Thoracic aorta (tissue), 2 donors: ENCODE measurements around the gene JUNB. TPM values are rescaled to one million over a fixed set of nuclear protein-coding genes. Genes with fewer than 3 reads are reported as not detected.

Experiments
- ATAC-seq: fragments of 150-250 bp; one replicate; pipeline ENCODE4 v1.8.0; 2017; ENCODE audit warnings: low read depth; ENCODE audit not compliant: insufficient number of reproducible peaks, low FRiP score
- DNase-seq: peaks from one replicate; pipeline ENCODE4 v3.0.0-alpha.2; 2020; ENCODE audit warnings: low spot score
- H3K27ac ChIP-seq, 2 donors: fragments of 200-600 bp; sonication (generic); 1 replicate in 1 of 2; 2 replicates in 1 of 2; pipeline ENCODE4 v1.5.1; 2016; ENCODE audit warnings: mild to moderate bottlenecking in 2 of 2, moderate library complexity in 2 of 2
- H3K27me3 ChIP-seq: fragments of 200-600 bp; sonication (generic); replicated peaks from 2 replicates; pipeline ENCODE4 v1.6.0; 2016; ENCODE audit warnings: mild to moderate bottlenecking; ENCODE audit not compliant: insufficient read depth
- H3K36me3 ChIP-seq: fragments of 200-600 bp; sonication (generic); one replicate; pipeline ENCODE4 v1.5.1; 2016
- H3K4me1 ChIP-seq, 2 donors: fragments of 200-600 bp; sonication (generic); 1 replicate in 1 of 2; 2 replicates in 1 of 2; pipeline versions ENCODE4 v1.5.1 to v1.6.0; 2016; ENCODE audit warnings: low read depth in 2 of 2, mild to moderate bottlenecking in 1 of 2; ENCODE audit not compliant: control insufficient read depth in 1 of 2
- H3K4me3 ChIP-seq: fragments of 200-600 bp; sonication (generic); 2 replicates; pipeline ENCODE4 v1.5.1; 2016; ENCODE audit warnings: mild to moderate bottlenecking
- H3K9me3 ChIP-seq: fragments of 200-600 bp; sonication (generic); 2 replicates; pipeline ENCODE4 v1.5.1; 2016
- CTCF ChIP-seq: fragments of 200-600 bp; sonication (generic); IDR thresholded peaks from one replicate; pipeline ENCODE4 v1.5.1; 2019; ENCODE audit warnings: antibody characterized with exemption
- total RNA-seq, 2 donors: library from RNA; depleted of rRNA; stranded (reverse); fragments of >200 nt; gene quantifications; one replicate each; pipeline versions ENCODE4 v1.1.0 to v1.2.3, GENCODE V29; 2016

Gene JUNB
- total RNA-seq, 2 donors from 2014 or later, result 698 to 2,087 TPM

- no peak for ATAC-seq
- peak overlapping the region; percentile 94 to 95 for H3K27ac ChIP-seq
- H3K4me3 ChIP-seq, result peak overlapping the region; percentile 85
Measured at GRCh38 chr19:12778905-12779161, 12.5 kb upstream of the JUNB start.

GRCh38 chr19:12779162-12779993 is 11.9 kb upstream of the JUNB start:
- no peaks in the 10 kb centered on the region for H3K36me3 ChIP-seq
- H3K4me3 ChIP-seq, result peak overlapping the region; percentile 85
- H3K27ac ChIP-seq, result peak overlapping the region; percentile 94 to 95
- ATAC-seq (no peak), DNase-seq (no peak)
- no peaks in the 10 kb centered on the region for H3K27me3 ChIP-seq
- peaks cover 24 to 61% of the 10 kb centered on the region in 2 donors for H3K4me1 ChIP-seq
- no peak for TF ChIP-seq CTCF
- no peaks in the 10 kb centered on the region for H3K9me3 ChIP-seq

More at GRCh38 chr19:12778905-12779161, 12.5 kb upstream of the JUNB start:
- Histone ChIP-seq H3K4me1 (peaks cover 23 to 61% of the 10 kb centered on the region in 2 donors), H3K9me3 (no peaks in the 10 kb centered on the region), H3K27me3 (no peaks in the 10 kb centered on the region), H3K36me3 (no peaks in the 10 kb centered on the region)
- DNase-seq, result no peak
- no peak for TF ChIP-seq CTCF

- H3K4me1 ChIP-seq, result peaks cover 42 to 79% of the 10 kb centered on the region in 2 donors
- DNase-seq (no peak), ATAC-seq (no peak)
- TF ChIP-seq CTCF, result no peak
- H3K27me3 ChIP-seq, result no peaks in the 10 kb centered on the region
- no peaks in the 10 kb centered on the region for H3K36me3 ChIP-seq
- no peaks in the 10 kb centered on the region for H3K9me3 ChIP-seq
- peak overlapping the region; percentile 99 to 100 for H3K27ac ChIP-seq
- H3K4me3 ChIP-seq, result peak overlapping the region; percentile 76
Measured at GRCh38 chr19:12782174-12782423, 9.2 kb upstream of the JUNB start.

GRCh38 chr19:12782424-12783290 is 8.6 kb upstream of the JUNB start:
- DNase-seq, result no peak
- peaks cover 45 to 81% of the 10 kb centered on the region in 2 donors for H3K4me1 ChIP-seq
- H3K27ac ChIP-seq, result peak overlapping the region; percentile 99 to 100
- no peaks in the 10 kb centered on the region for H3K36me3 ChIP-seq
- no peaks in the 10 kb centered on the region for H3K9me3 ChIP-seq
- no peak for ATAC-seq
- H3K4me3 ChIP-seq, result peak overlapping the region; percentile 76
- TF ChIP-seq CTCF, result peak; percentile 20
- no peaks in the 10 kb centered on the region for H3K27me3 ChIP-seq

- Histone ChIP-seq H3K4me1 (peaks cover 52 to 81% of the 10 kb centered on the region in 2 donors), H3K27me3 (no peaks in the 10 kb centered on the region), H3K27ac (peak overlapping the region; percentile 99 to 100), H3K4me3 (peak overlapping the region; percentile 76), H3K9me3 (no peaks in the 10 kb centered on the region), H3K36me3 (no peaks in the 10 kb centered on the region)
- ATAC-seq (no peak), DNase-seq (no peak)
- TF ChIP-seq CTCF, result no peak
Measured at GRCh38 chr19:12783291-12783848, 7.9 kb upstream of the JUNB start.
